Prostate gland (tissue), 2 donors: ENCODE data around the gene KRTAP4-6. TPM values are rescaled to one million over a fixed set of nuclear protein-coding genes. Genes with fewer than 3 reads are reported as not detected.
"Not testable (repeated sequence)": the region's sequence is repeated elsewhere in the genome, so short reads cannot be mapped to it uniquely, and the experiment has no call there.

Experiments used
- DNase-seq: peaks from one replicate; pipeline ENCODE4 v3.0.0-alpha.2; 2019; ENCODE audit warnings: low spot score
- H3K27ac ChIP-seq, 2 donors: fragments of 200-600 bp; sonication (generic); 2 replicates each; pipeline ENCODE4 v1.5.1; 2017 to 2019
- H3K27me3 ChIP-seq: fragments of 200-600 bp; sonication (generic); replicated peaks from 2 replicates; pipeline ENCODE4 v1.5.1; 2019; ENCODE audit not compliant: insufficient read depth
- H3K36me3 ChIP-seq, 2 donors: fragments of 200-600 bp; sonication (generic); 1 replicate in 1 of 2; 2 replicates in 1 of 2; pipeline versions ENCODE4 v1.5.1 to v1.8.1; 2017 to 2019
- H3K4me1 ChIP-seq: fragments of 200-600 bp; sonication (generic); replicated peaks from 2 replicates; pipeline ENCODE4 v1.5.1; 2019
- H3K4me3 ChIP-seq, 2 donors: fragments of 200-600 bp; sonication (generic); 2 replicates each; pipeline ENCODE4 v1.5.1; 2017 to 2019
- H3K9me3 ChIP-seq: fragments of 200-600 bp; sonication (generic); 2 replicates; pipeline ENCODE4 v1.5.1; 2017
- CTCF ChIP-seq, 4 experiments: fragments of 200-600 bp in 2 of 4; fragments of 450-650 bp in 2 of 4; sonication (generic) in 2 of 4; IDR thresholded peaks; 1 replicate in 3 of 4; 2 replicates in 1 of 4; pipeline ENCODE4 v1.5.1; 2016 to 2019; ENCODE audit warnings: antibody characterized with exemption in 4 of 4, mild to moderate bottlenecking in 2 of 4, moderate library complexity in 2 of 4
- POLR2A ChIP-seq: fragments of 450-650 bp; IDR thresholded peaks from one replicate; pipeline ENCODE4 v1.6.1; 2016; ENCODE audit warnings: antibody characterized with exemption, mild to moderate bottlenecking
- POLR2AphosphoS5 ChIP-seq: sonication (generic); formaldehyde crosslinking; IDR thresholded peaks from one replicate; pipeline ENCODE4 v1.6.1; 2017; ENCODE audit warnings: antibody characterized with exemption
- WGBS: methylation state at CpG from one replicate; pipeline ENCODE4 v1.1.5; 2018; 5-methylcytosine and 5-hydroxymethylcytosine counted together
- intact Hi-C: fragments of 100-400 bp; cut with DNase I; formaldehyde crosslinking; loops from one replicate; pipeline ENCODE4 v1.14.2; 2022
- total RNA-seq, 2 donors: library from RNA; depleted of rRNA; stranded (reverse); fragments of >200 nt; gene quantifications; one replicate each; pipeline ENCODE4 v1.1.0, GENCODE V29; 2016

The KRTAP4-6 gene
- total RNA-seq, 2 donors from 2014 or later = not detected

GRCh38 chr17:41147531-41148204 lies 7.3 kb upstream of the KRTAP4-6 start:
- no peak overlapping the region for H3K27ac ChIP-seq
- H3K4me1 ChIP-seq = no peaks in the 10 kb centered on the region
- intact Hi-C loops = no loop called here
- H3K36me3 ChIP-seq = no peaks in the 10 kb centered on the region
- WGBS = 81% methylated on average over 2 of the region's 2 CpGs
- no peak overlapping the region for H3K4me3 ChIP-seq
- no peak for DNase-seq
- TF ChIP-seq POLR2AphosphoS5 = no peak
- no peak for TF ChIP-seq POLR2A
- TF ChIP-seq CTCF (IDR thresholded peaks at IDR 0.05) = no peak
- no peaks in the 10 kb centered on the region for H3K27me3 ChIP-seq
- H3K9me3 ChIP-seq = no peaks in the 10 kb centered on the region

- Histone ChIP-seq H3K27me3 (no peaks in the 10 kb centered on the region), H3K36me3 (no peaks in the 10 kb centered on the region), H3K4me1 (no peaks in the 10 kb centered on the region), H3K27ac (no peak overlapping the region), H3K4me3 (no peak overlapping the region), H3K9me3 (no peaks in the 10 kb centered on the region)
- intact Hi-C loops = no loop called here
- 93% methylated on average over 2 of the region's 2 CpGs for WGBS
- TF ChIP-seq POLR2AphosphoS5 (no peak), POLR2A (no peak), CTCF (IDR thresholded peaks at IDR 0.05) (no peak)
- no peak for DNase-seq
Measured at GRCh38 chr17:41145261-41145660, 4.9 kb upstream of the KRTAP4-6 start.

- H3K27me3 ChIP-seq = no peaks in the 10 kb centered on the region
- H3K27ac ChIP-seq = no peak overlapping the region
- no peak overlapping the region for H3K4me3 ChIP-seq
- no peaks in the 10 kb centered on the region for H3K36me3 ChIP-seq
- TF ChIP-seq CTCF (IDR thresholded peaks at IDR 0.05) (no peak), POLR2AphosphoS5 (no peak), POLR2A (no peak)
- 93% methylated on average over 1 of the region's 1 CpG for WGBS
- H3K9me3 ChIP-seq = no peaks in the 10 kb centered on the region
- DNase-seq = no peak
- H3K4me1 ChIP-seq = no peaks in the 10 kb centered on the region
- intact Hi-C loops = no loop called here
Measured at GRCh38 chr17:41144846-41145245, 4.5 kb upstream of the KRTAP4-6 start.

GRCh38 chr17:41141361-41141760 lies 1.0 kb upstream of the KRTAP4-6 start:
- TF ChIP-seq POLR2AphosphoS5 (no peak), CTCF (IDR thresholded peaks at IDR 0.05) (no peak), POLR2A (no peak)

GRCh38 chr17:41139865-41140264 lies 479 bp downstream of the KRTAP4-6 start:
- H3K27me3 ChIP-seq, intact Hi-C loops, H3K9me3 ChIP-seq, DNase-seq, H3K36me3 ChIP-seq, H3K4me1 ChIP-seq, H3K27ac ChIP-seq, H3K4me3 ChIP-seq: not testable (repeated sequence)
- 87% methylated on average over 12 of the region's 12 CpGs for WGBS

More at GRCh38 chr17:41141361-41141760, 1.0 kb upstream of the KRTAP4-6 start:
- Histone ChIP-seq H3K4me1 (no peaks in the 10 kb centered on the region), H3K9me3 (no peaks in the 10 kb centered on the region), H3K27me3 (no peaks in the 10 kb centered on the region), H3K36me3 (no peaks in the 10 kb centered on the region), H3K4me3 (no peak overlapping the region), H3K27ac (no peak overlapping the region)
- no peak for DNase-seq
- intact Hi-C loops = no loop called here
